ENCODE measurements around the gene LRRC45. TPM values are rescaled to one million over a fixed set of nuclear protein-coding genes. Genes with fewer than 3 reads are reported as not detected.

Gene LRRC45
- total and polyA plus RNA-seq, 2 donors (not counting 1 experiment from before 2014, with no cell fraction given) = 2.3 to 9.9 TPM

DNA sequence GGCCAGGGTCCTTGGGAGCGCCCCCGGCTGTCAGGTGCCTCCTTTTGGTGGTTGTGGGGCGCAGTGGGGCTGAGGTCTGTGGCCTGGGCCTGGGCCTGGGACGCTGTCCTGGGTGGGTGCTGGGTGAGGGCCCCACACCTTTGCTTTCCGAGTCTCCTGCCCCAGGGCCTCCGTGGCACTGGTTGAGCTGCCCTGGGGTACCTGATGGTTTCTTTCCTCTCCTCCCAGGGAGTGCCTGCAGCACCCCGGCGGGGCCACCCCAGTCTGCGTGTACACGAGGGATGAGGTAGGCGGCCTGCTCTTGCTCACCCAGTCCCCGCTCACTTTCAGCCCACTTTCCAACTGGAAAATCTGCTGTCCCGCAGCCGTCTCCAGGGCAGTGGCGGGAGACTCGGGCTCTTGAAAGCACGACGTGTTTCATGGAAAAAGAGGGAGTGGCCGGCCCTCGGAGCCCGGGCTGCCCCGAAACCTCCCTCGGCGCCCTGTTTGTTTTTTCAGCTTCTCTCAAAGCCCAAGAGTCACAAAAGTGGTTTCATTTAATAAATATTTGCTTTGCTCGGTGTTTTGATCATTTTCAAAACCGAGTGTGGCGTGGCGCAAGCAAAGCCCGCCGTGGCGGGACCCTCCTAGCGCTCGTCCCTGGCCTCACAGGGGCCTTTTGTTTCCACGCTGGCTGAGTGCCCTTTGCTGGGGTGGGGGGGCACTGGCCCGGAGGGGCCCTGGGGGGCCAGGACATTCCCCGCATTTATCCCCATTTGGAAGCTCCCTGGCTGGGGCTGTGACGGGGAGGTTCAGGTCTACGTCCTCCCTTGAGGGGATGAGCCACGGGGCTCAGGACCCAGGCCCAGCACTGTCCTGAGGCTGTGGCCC is 28.3 kb upstream of the LRRC45 start:
- Histone ChIP-seq H3K27me3 (ENCODE audit: control insufficient read depth, insufficient read depth, low read length) (no peaks in the 10 kb centered on the region), H4K20me1 (ENCODE audit: control insufficient read depth, extremely low read depth, insufficient read depth, low read length) (no peaks in the 10 kb centered on the region), H3K27ac (ENCODE audit: insufficient read depth, low read length) (no peak overlapping the region), H3K9ac (ENCODE audit: insufficient read depth, low read length) (no peak overlapping the region), H3K4me3 (replicated peaks in 1 of 4; ENCODE audit: control extremely low read depth in 1 of 4, insufficient read depth in 1 of 4, low read depth in 3 of 4, low read length in 4 of 4) (no peak overlapping the region), H2AFZ (ENCODE audit: low read length) (no peak overlapping the region), H3K79me2 (ENCODE audit: control insufficient read depth, insufficient read depth, low read length) (no peaks in the 10 kb centered on the region), H3K4me2 (ENCODE audit: extremely low read depth, insufficient read depth, low read length) (no peak overlapping the region), H3K36me3 (ENCODE audit: control insufficient read depth, insufficient read depth, low read length) (peaks cover 2% of the 10 kb centered on the region), H3K9me3 (ENCODE audit: control insufficient read depth, insufficient read depth, low read depth, low read length) (no peaks in the 10 kb centered on the region), H3K4me1 (ENCODE audit: control insufficient read depth, extremely low read depth, insufficient read depth, low read length) (peaks cover 18% of the 10 kb centered on the region)
- DNase-seq (ENCODE audit: low read depth in 2 of 2) = peak in 1 of 2 donors; percentile 33
- no peak for TF ChIP-seq CTCF (conservative IDR thresholded peaks at IDR 0.05 in 1 of 2, IDR thresholded peaks at IDR 0.05 in 1 of 2; ENCODE audit: low read depth in 1 of 2, low read length in 2 of 2)

DNA sequence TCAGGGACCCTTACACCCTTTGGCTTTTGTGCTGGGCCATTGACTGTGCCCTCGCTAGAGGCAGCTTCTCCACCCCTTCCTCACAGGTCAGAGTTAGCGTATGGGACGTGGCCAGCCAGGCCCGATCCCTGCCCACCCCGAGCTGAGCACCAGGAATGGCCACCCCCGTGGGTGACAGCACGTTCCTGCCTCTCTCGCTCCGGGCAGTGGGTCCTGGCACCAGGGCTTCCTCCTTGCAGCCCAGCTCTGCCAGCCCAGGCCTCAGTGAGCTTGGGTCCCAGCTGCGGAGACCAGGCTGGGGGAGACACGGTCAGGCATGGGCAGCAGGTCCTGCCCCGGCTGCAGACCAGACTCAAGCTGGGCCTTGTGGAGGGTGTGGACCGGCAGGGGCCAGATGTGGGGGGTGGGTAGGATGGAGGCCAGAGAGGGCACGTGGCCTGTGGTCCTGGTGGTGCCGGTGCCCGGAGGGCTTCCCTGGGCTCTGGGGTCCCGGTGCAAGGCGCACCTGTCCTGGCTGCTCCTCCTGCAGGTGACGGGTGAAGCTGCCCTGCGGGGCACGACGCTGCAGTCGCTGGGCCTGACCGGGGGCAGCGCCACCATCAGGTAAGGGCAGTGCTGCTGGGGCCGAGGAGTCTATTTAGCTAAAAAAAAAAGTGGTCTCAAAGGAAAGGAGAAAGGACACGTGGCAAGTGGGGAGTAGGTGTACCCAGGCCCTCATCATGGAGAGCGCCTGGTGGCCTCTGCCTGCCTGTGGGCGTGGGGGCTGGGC is 27.5 kb upstream of the LRRC45 start:
- Histone ChIP-seq H4K20me1 (ENCODE audit: control insufficient read depth, extremely low read depth, insufficient read depth, low read length) (no peaks in the 10 kb centered on the region), H3K4me3 (replicated peaks in 1 of 4; ENCODE audit: control extremely low read depth in 1 of 4, insufficient read depth in 1 of 4, low read depth in 3 of 4, low read length in 4 of 4) (no peak overlapping the region), H2AFZ (ENCODE audit: low read length) (no peak overlapping the region), H3K9me3 (ENCODE audit: control insufficient read depth, insufficient read depth, low read depth, low read length) (no peaks in the 10 kb centered on the region), H3K79me2 (ENCODE audit: control insufficient read depth, insufficient read depth, low read length) (no peaks in the 10 kb centered on the region), H3K27me3 (ENCODE audit: control insufficient read depth, insufficient read depth, low read length) (no peaks in the 10 kb centered on the region), H3K27ac (ENCODE audit: insufficient read depth, low read length) (no peak overlapping the region), H3K36me3 (ENCODE audit: control insufficient read depth, insufficient read depth, low read length) (peaks cover 2% of the 10 kb centered on the region), H3K4me2 (ENCODE audit: extremely low read depth, insufficient read depth, low read length) (no peak overlapping the region), H3K4me1 (ENCODE audit: control insufficient read depth, extremely low read depth, insufficient read depth, low read length) (peaks cover 18% of the 10 kb centered on the region), H3K9ac (ENCODE audit: insufficient read depth, low read length) (no peak overlapping the region)
- DNase-seq (ENCODE audit: low read depth in 2 of 2) = no peak
- TF ChIP-seq EZH2 (IDR thresholded peaks at IDR 0.05; ENCODE audit: low read length, missing control alignments) (no peak), CTCF (conservative IDR thresholded peaks at IDR 0.05 in 1 of 2, IDR thresholded peaks at IDR 0.05 in 1 of 2; ENCODE audit: low read depth in 1 of 2, low read length in 2 of 2) (no peak)

DNA sequence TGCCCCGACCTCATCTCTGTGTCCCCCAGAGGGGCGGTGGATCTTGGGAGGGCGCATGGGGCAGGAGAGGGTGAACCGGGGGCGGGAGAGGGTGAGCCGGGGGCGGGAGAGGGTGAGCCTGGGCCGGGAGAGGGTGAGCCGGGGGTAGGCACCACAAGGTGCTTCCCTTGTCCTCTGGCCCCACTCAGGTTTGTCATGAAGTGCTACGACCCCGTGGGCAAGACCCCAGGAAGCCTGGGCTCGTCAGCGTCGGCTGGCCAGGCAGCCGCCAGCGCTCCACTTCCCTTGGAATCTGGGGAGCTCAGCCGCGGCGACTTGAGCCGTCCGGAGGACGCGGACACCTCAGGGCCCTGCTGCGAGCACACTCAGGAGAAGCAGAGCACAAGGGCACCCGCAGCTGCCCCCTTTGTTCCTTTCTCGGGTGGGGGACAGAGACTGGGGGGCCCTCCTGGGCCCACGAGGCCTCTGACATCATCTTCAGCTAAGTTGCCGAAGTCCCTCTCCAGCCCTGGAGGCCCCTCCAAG is 26.8 kb upstream of the LRRC45 start:
- no peak overlapping the region for H3K9ac ChIP-seq (ENCODE audit: insufficient read depth, low read length)
- DNase-seq (ENCODE audit: low read depth in 2 of 2) = no peak
- no peaks in the 10 kb centered on the region for H4K20me1 ChIP-seq (ENCODE audit: control insufficient read depth, extremely low read depth, insufficient read depth, low read length)
- peaks cover 16% of the 10 kb centered on the region for H3K4me1 ChIP-seq (ENCODE audit: control insufficient read depth, extremely low read depth, insufficient read depth, low read length)
- TF ChIP-seq EZH2 (IDR thresholded peaks at IDR 0.05; ENCODE audit: low read length, missing control alignments) (no peak), CTCF (conservative IDR thresholded peaks at IDR 0.05 in 1 of 2, IDR thresholded peaks at IDR 0.05 in 1 of 2; ENCODE audit: low read depth in 1 of 2, low read length in 2 of 2) (no peak)
- no peaks in the 10 kb centered on the region for H3K9me3 ChIP-seq (ENCODE audit: control insufficient read depth, insufficient read depth, low read depth, low read length)
- H3K4me2 ChIP-seq (ENCODE audit: extremely low read depth, insufficient read depth, low read length) = no peak overlapping the region
- H2AFZ ChIP-seq (ENCODE audit: low read length) = no peak overlapping the region
- peaks cover 2% of the 10 kb centered on the region for H3K36me3 ChIP-seq (ENCODE audit: control insufficient read depth, insufficient read depth, low read length)
- H3K79me2 ChIP-seq (ENCODE audit: control insufficient read depth, insufficient read depth, low read length) = no peaks in the 10 kb centered on the region
- no peak overlapping the region for H3K27ac ChIP-seq (ENCODE audit: insufficient read depth, low read length)
- H3K4me3 ChIP-seq (replicated peaks in 1 of 4; ENCODE audit: control extremely low read depth in 1 of 4, insufficient read depth in 1 of 4, low read depth in 3 of 4, low read length in 4 of 4) = no peak overlapping the region
- no peaks in the 10 kb centered on the region for H3K27me3 ChIP-seq (ENCODE audit: control insufficient read depth, insufficient read depth, low read length)
